Keratinocyte (primary cell): ENCODE data around the gene EEF1A2. TPM values are rescaled to one million over a fixed set of nuclear protein-coding genes. Genes with fewer than 3 reads are reported as not detected.

Source experiments
- DNase-seq: peaks from one replicate; pipeline ENCODE4 v3.0.0-alpha.2; 2011; ENCODE audit warnings: low read depth, missing footprints, low spot score
- FAIRE-seq: peaks from 2 replicates; lab custom pipeline; 2011; peaks lifted over from hg19 to GRCh38; lab: Jason Lieb, UNC
- H2AFZ ChIP-seq: 2 replicates; pipeline ENCODE4 v1.6.0; 2012; ENCODE audit warnings: low read length, control low read depth, inconsistent platforms; ENCODE audit not compliant: control insufficient read depth
- H3K27ac ChIP-seq: 2 replicates; pipeline ENCODE4 v1.5.1; 2011; ENCODE audit warnings: low read length; ENCODE audit not compliant: control insufficient read depth, insufficient read depth
- H3K27me3 ChIP-seq: 3 replicates; pipeline ENCODE4 v1.6.0; 2011; ENCODE audit warnings: low read length; ENCODE audit not compliant: control insufficient read depth, insufficient read depth; ENCODE audit errors: extremely low read depth
- H3K36me3 ChIP-seq, 2 experiments: 2 replicates in 1 of 2; 3 replicates in 1 of 2; pipeline ENCODE4 v1.5.1; 2011; ENCODE audit warnings: low read length in 2 of 2, mild to moderate bottlenecking in 1 of 2; ENCODE audit not compliant: control insufficient read depth in 2 of 2, insufficient read depth in 2 of 2; ENCODE audit errors: extremely low read depth in 1 of 2
- H3K4me1 ChIP-seq: 3 replicates; pipeline ENCODE4 v1.5.1; 2011; ENCODE audit warnings: low read length; ENCODE audit not compliant: control insufficient read depth, insufficient read depth; ENCODE audit errors: extremely low read depth
- H3K4me2 ChIP-seq: 3 replicates; pipeline ENCODE4 v1.6.0; 2011; ENCODE audit warnings: low read depth, low read length; ENCODE audit not compliant: control insufficient read depth, insufficient read depth; ENCODE audit errors: extremely low read depth
- H3K4me3 ChIP-seq, 3 experiments: fragments of 200-600 bp in 1 of 3; sonication (generic) in 1 of 3; 2 replicates in 2 of 3; 3 replicates in 1 of 3; pipeline ENCODE4 v1.5.1; 2011 to 2016; ENCODE audit warnings: low read length in 3 of 3, mild to moderate bottlenecking in 3 of 3, control low read depth in 2 of 3, inconsistent platforms in 1 of 3, low read depth in 1 of 3, mixed read lengths in 1 of 3, mixed run types in 1 of 3, moderate library complexity in 1 of 3; ENCODE audit not compliant: control insufficient read depth in 2 of 3, insufficient read depth in 2 of 3; ENCODE audit errors: extremely low read depth in 1 of 3
- H3K79me2 ChIP-seq: 2 replicates; pipeline ENCODE4 v1.6.0; 2012; ENCODE audit warnings: low read length; ENCODE audit not compliant: control insufficient read depth, insufficient read depth
- H3K9ac ChIP-seq: 3 replicates; pipeline ENCODE4 v1.6.0; 2011; ENCODE audit warnings: low read length; ENCODE audit not compliant: control insufficient read depth, insufficient read depth; ENCODE audit errors: extremely low read depth
- H3K9me1 ChIP-seq: 3 replicates; pipeline ENCODE4 v1.6.0; 2011; ENCODE audit warnings: low read length; ENCODE audit not compliant: control insufficient read depth, insufficient read depth; ENCODE audit errors: extremely low read depth
- H3K9me3 ChIP-seq: 2 replicates; pipeline ENCODE4 v1.5.1; 2012; ENCODE audit warnings: low read depth, low read length; ENCODE audit not compliant: control insufficient read depth
- H4K20me1 ChIP-seq: 3 replicates; pipeline ENCODE4 v1.6.0; 2011; ENCODE audit warnings: low read length; ENCODE audit not compliant: control insufficient read depth, insufficient read depth; ENCODE audit errors: extremely low read depth
- EZH2 ChIP-seq: IDR thresholded peaks from one replicate; pipeline ENCODE4 v1.6.1; 2012; ENCODE audit warnings: inconsistent platforms, mild to moderate bottlenecking, low read length, moderate library complexity
- dilution Hi-C: fragments of 300-500 bp; cut with MboI; formaldehyde crosslinking; loops from one replicate; pipeline ENCODE4 v1.7.0; 2020; ENCODE audit warnings: low sequenced_read_pairs; ENCODE audit not compliant: extremely low pct_ligation_motif_present
- polyA plus RNA-seq, 5 experiments: library from polyadenylated mRNA; depleted of rRNA in 3 of 5; stranded (reverse) in 3 of 5; stranded (forward) in 1 of 5; unstranded in 1 of 5; fragments of >200 nt; gene quantifications; 1 replicate in 1 of 5; 2 replicates in 3 of 5; 3 replicates in 1 of 5; pipeline versions ENCODE4 v1.2.1 to v1.2.3, GENCODE V29; 2011 to 2012; ENCODE audit warnings: missing spikeins in 2 of 5, low read depth in 1 of 5, low replicate concordance in 1 of 5
- TF ChIP-seq, protein P1 (sequence below), 3 experiments: IDR thresholded peaks in 1 of 3; conservative IDR thresholded peaks in 1 of 3; optimal IDR thresholded peaks in 1 of 3; 2 replicates in 2 of 3; 3 replicates in 1 of 3; pipeline versions ENCODE3 to v1.5.1; 2011; ENCODE audit warnings: low read length in 3 of 3, mild to moderate bottlenecking in 3 of 3, moderate library complexity in 2 of 3, control low read depth in 1 of 3, inconsistent platforms in 1 of 3; ENCODE audit not compliant: insufficient read depth in 2 of 3; ENCODE audit errors: extremely low read depth in 1 of 3

The EEF1A2 gene
- polyA plus RNA-seq, 1 donor (not counting 4 experiments of a cell fraction or from before 2014, with no cell fraction given), result 0.12 TPM

GRCh38 chr20:63495167-63495720 is 3.6 kb downstream of the EEF1A2 start:
- Histone ChIP-seq H3K4me3 (no peak overlapping the region), H4K20me1 (no peaks in the 10 kb centered on the region), H2AFZ (no peak overlapping the region), H3K9me3 (no peaks in the 10 kb centered on the region), H3K79me2 (no peaks in the 10 kb centered on the region), H3K27me3 (peaks cover 34% of the 10 kb centered on the region), H3K27ac (no peak overlapping the region), H3K4me1 (peaks cover 2% of the 10 kb centered on the region), H3K9ac (no peak overlapping the region), H3K9me1 (no peaks in the 10 kb centered on the region), H3K4me2 (no peak overlapping the region), H3K36me3 (no peaks in the 10 kb centered on the region)
- DNase-seq (no peak), FAIRE-seq (no peak)
- dilution Hi-C loops, result no loop called here
- TF ChIP-seq, protein P1, sequence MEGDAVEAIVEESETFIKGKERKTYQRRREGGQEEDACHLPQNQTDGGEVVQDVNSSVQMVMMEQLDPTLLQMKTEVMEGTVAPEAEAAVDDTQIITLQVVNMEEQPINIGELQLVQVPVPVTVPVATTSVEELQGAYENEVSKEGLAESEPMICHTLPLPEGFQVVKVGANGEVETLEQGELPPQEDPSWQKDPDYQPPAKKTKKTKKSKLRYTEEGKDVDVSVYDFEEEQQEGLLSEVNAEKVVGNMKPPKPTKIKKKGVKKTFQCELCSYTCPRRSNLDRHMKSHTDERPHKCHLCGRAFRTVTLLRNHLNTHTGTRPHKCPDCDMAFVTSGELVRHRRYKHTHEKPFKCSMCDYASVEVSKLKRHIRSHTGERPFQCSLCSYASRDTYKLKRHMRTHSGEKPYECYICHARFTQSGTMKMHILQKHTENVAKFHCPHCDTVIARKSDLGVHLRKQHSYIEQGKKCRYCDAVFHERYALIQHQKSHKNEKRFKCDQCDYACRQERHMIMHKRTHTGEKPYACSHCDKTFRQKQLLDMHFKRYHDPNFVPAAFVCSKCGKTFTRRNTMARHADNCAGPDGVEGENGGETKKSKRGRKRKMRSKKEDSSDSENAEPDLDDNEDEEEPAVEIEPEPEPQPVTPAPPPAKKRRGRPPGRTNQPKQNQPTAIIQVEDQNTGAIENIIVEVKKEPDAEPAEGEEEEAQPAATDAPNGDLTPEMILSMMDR (optimal IDR thresholded peaks at IDR 0.05 in 1 of 3, IDR thresholded peaks at IDR 0.05 in 1 of 3, conservative IDR thresholded peaks at IDR 0.05 in 1 of 3; ENCODE audit: extremely low read depth in 1 of 3, insufficient read depth in 2 of 3, low read length in 3 of 3), result no peak
- no peak for TF ChIP-seq EZH2

DNA sequence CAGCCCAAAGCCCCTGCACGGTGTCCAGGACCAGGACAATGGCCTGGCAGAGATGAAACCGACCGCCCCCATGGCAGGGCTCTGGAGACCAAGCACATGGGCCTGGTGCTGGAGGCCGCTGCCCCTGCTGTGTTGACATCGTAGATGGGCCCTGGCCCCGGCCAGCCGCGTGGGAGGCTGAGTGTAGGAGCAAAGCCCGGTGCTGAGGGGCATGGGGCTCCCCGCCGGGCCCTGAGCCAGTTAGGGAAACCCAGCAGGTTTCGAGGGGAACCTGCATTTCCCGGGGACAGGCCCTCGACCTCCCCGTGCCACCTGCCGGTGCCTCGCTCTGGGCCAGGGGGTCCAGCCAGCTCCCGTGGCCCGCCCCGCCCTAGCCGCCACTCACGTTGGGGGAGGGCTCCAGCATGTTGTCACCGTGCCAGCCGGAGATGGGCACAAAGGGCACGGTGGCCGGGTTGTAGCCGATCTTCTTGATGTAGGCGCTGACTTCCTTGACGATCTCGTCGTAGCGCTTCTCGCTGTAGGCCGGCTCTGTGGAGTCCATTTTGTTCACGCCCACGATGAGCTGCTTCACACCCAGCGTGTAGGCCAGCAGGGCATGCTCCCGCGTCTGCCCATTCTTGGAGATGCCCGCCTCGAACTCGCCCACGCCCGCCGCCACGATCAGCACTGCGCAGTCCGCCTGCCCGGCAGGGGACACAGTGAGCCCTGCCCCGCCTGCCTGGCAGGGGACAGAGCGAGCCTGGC is 4.3 kb downstream of the EEF1A2 start:
- Histone ChIP-seq H3K9ac (no peak overlapping the region), H3K27me3 (peaks cover 30% of the 10 kb centered on the region), H3K4me1 (peaks cover 2% of the 10 kb centered on the region), H3K4me2 (no peak overlapping the region), H3K36me3 (no peaks in the 10 kb centered on the region), H4K20me1 (no peaks in the 10 kb centered on the region), H3K4me3 (no peak overlapping the region), H3K9me3 (no peaks in the 10 kb centered on the region), H3K9me1 (no peaks in the 10 kb centered on the region), H2AFZ (no peak overlapping the region), H3K27ac (no peak overlapping the region), H3K79me2 (no peaks in the 10 kb centered on the region)
- FAIRE-seq, result no peak
- dilution Hi-C loops, result no loop called here
- TF ChIP-seq, protein P1 (optimal IDR thresholded peaks at IDR 0.05 in 1 of 3, IDR thresholded peaks at IDR 0.05 in 1 of 3, conservative IDR thresholded peaks at IDR 0.05 in 1 of 3; ENCODE audit: extremely low read depth in 1 of 3, insufficient read depth in 2 of 3, low read length in 3 of 3), result no peak
- TF ChIP-seq EZH2, result no peak
- DNase-seq, result no peak
